ENCODE data around the gene GOLGA6L10.
"Not testable (repeated sequence)": the region's sequence is repeated elsewhere in the genome, so short reads cannot be mapped to it uniquely, and the experiment has no call there.

GOLGA6L10 gene

GRCh38 chr15:82299511-82299914 is 49.8 kb downstream of the GOLGA6L10 start:
- not testable (repeated sequence) for DNase-seq (ENCODE audit: low read depth)

GRCh38 chr15:82298520-82298919 is 50.8 kb downstream of the GOLGA6L10 start:
- DNase-seq (ENCODE audit: low read depth) = peak; percentile 2

- DNase-seq (ENCODE audit: low read depth) = no peak
Observed at GRCh38 chr15:82298032-82298431, 51.2 kb downstream of the GOLGA6L10 start.

GRCh38 chr15:82297546-82297945 is 51.7 kb downstream of the GOLGA6L10 start:
- DNase-seq (ENCODE audit: low read depth) = no peak

- DNase-seq (ENCODE audit: low read depth) = no peak
Observed at GRCh38 chr15:82294061-82294690, 55.1 kb downstream of the GOLGA6L10 start.

- DNase-seq (ENCODE audit: low read depth) = peak; percentile 10
Observed at GRCh38 chr15:82292271-82292670, 57.0 kb downstream of the GOLGA6L10 start.
